ENCODE data around the gene CFDP1. TPM values are rescaled to one million over a fixed set of nuclear protein-coding genes. Genes with fewer than 3 reads are reported as not detected.

The CFDP1 gene
- total and polyA plus RNA-seq, 12 donors: 40.6 to 129 (median 61.4) TPM

DNA sequence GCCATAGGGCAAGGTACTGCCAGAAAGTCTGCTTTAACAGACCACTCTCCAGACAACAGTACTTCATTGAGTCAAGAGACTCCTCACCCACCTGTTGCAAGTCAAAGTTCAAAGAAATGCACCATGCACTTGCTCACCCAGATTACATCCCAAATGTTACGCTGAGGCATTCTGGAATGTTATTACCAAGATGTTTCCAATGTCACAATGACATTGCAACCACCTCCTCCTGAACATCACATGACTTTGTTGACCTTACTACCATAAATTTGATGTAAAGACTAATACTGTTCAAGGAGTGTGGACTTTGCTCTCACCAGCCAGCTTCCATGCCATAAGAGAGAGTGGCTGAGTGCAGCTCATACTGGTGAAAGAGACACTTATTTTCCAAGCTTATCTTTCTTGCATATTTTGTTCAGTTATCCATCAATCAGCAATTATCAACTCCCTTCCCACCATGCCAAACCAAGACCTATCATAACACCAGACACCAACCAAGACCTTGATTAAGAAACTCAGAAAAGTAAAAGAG is 123.3 kb downstream of the CFDP1 start:
- TF ChIP-seq POLR2A (IDR thresholded peaks at IDR 0.05): no peak
- TF ChIP-seq, protein P1, sequence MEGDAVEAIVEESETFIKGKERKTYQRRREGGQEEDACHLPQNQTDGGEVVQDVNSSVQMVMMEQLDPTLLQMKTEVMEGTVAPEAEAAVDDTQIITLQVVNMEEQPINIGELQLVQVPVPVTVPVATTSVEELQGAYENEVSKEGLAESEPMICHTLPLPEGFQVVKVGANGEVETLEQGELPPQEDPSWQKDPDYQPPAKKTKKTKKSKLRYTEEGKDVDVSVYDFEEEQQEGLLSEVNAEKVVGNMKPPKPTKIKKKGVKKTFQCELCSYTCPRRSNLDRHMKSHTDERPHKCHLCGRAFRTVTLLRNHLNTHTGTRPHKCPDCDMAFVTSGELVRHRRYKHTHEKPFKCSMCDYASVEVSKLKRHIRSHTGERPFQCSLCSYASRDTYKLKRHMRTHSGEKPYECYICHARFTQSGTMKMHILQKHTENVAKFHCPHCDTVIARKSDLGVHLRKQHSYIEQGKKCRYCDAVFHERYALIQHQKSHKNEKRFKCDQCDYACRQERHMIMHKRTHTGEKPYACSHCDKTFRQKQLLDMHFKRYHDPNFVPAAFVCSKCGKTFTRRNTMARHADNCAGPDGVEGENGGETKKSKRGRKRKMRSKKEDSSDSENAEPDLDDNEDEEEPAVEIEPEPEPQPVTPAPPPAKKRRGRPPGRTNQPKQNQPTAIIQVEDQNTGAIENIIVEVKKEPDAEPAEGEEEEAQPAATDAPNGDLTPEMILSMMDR (IDR thresholded peaks at IDR 0.05): no peak
- no peak for DNase-seq
- H3K27ac ChIP-seq: no peak overlapping the region
- H3K4me3 ChIP-seq: no peak overlapping the region
- no peaks in the 10 kb centered on the region for H3K9me3 ChIP-seq (replicated peaks in 1 of 3)
- intact Hi-C loops (cut with DNase I): no loop called here
- 88 to 100% (median 89%) methylated on average over 1 of the region's 1 CpG for WGBS, 4 donors
- no peaks in the 10 kb centered on the region for H3K27me3 ChIP-seq
- no peaks in the 10 kb centered on the region for H3K36me3 ChIP-seq (replicated peaks in 1 of 2)
- peaks cover 11 to 18% of the 10 kb centered on the region in 2 donors for H3K4me1 ChIP-seq (replicated peaks in 1 of 2)

DNA sequence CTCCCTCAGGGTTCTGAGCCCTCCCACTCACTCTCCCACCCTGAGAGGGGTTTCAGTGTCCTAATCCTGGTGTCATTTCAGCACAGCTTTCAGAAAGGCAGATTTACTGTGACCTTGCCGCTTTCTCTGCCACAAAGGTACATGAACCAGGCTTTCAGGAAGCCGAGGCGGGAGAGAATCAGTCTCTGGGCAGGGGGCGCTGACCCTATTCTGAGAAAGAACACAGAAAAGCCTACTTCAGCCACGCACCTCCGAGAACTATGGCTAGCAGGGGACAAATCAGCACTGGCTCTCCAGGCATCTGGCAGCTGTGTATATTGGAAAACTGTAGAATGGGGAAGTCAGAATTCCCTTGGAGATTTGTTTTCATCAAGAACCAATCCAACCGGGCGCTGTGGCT is 124.1 kb downstream of the CFDP1 start:
- Histone ChIP-seq H3K4me3 (no peak overlapping the region), H3K4me1 (replicated peaks in 1 of 2) (peaks cover 16 to 27% of the 10 kb centered on the region in 2 donors), H3K27ac (no peak overlapping the region), H3K9me3 (replicated peaks in 1 of 3) (no peaks in the 10 kb centered on the region), H3K36me3 (replicated peaks in 1 of 2) (no peaks in the 10 kb centered on the region), H3K27me3 (no peaks in the 10 kb centered on the region)
- DNase-seq: no peak
- 93 to 100% (median 96%) methylated on average over 8 of the region's 8 CpGs for WGBS, 4 donors
- intact Hi-C loops (cut with DNase I): no loop called here
- TF ChIP-seq, protein P1 (IDR thresholded peaks at IDR 0.05): no peak
- TF ChIP-seq POLR2A (IDR thresholded peaks at IDR 0.05): no peak

DNA sequence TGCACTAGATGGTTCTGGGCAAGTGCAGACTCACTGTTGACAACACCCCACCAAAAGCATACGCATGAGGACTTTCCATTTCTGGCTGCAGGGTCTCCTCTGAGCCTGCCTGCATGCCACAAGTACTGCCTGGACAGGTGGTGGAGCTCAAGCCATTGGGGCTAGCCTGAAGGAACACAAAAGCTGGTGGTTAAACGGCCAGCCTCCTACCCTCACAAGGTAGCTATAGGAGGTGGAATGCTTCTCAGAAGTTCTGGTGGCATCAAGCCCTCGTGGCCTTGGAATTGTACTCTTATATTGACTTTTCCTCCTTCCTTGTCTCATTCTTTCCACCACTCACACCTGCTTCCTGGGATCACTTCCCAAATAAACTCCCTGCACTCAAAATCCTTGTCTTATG is 125.3 kb downstream of the CFDP1 start:
- no peaks in the 10 kb centered on the region for H3K36me3 ChIP-seq (replicated peaks in 1 of 2)
- no peaks in the 10 kb centered on the region for H3K27me3 ChIP-seq
- TF ChIP-seq, protein P1 (IDR thresholded peaks at IDR 0.05): no peak
- no peak for TF ChIP-seq POLR2A (IDR thresholded peaks at IDR 0.05)
- 89 to 96% (median 93%) methylated on average over 3 of the region's 3 CpGs for WGBS, 4 donors
- intact Hi-C loops (cut with DNase I): no loop called here
- no peak overlapping the region for H3K27ac ChIP-seq
- no peak for DNase-seq
- H3K4me1 ChIP-seq (replicated peaks in 1 of 2): peaks cover 19 to 30% of the 10 kb centered on the region in 2 donors
- no peak overlapping the region for H3K4me3 ChIP-seq
- no peaks in the 10 kb centered on the region for H3K9me3 ChIP-seq (replicated peaks in 1 of 3)

DNA sequence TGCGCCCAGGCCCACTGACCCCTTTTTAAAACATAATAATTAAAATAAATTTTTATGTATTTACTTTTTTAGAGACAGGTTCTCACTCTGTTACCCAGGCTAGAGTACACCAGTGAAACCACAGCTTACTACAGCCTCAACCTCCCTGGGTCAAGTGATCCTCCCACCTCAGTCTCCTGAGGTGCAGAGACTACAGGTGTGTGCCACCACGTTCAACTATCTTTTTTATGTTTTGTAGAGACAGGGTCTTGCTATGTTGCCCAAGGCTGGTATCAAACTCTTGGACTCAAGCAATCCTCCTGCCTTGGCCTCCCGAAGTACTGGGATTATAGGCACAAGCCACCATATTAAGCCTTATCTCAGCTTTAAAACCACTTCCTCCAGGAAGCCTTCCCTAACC is 125.8 kb downstream of the CFDP1 start:
- Histone ChIP-seq H3K36me3 (replicated peaks in 1 of 2) (no peaks in the 10 kb centered on the region), H3K9me3 (replicated peaks in 1 of 3) (no peaks in the 10 kb centered on the region), H3K4me3 (no peak overlapping the region), H3K27ac (no peak overlapping the region), H3K27me3 (no peaks in the 10 kb centered on the region), H3K4me1 (replicated peaks in 1 of 2) (peaks cover 19 to 30% of the 10 kb centered on the region in 2 donors)
- 93 to 98% (median 96%) methylated on average over 3 of the region's 3 CpGs for WGBS, 4 donors
- intact Hi-C loops (cut with DNase I): no loop called here
- TF ChIP-seq, protein P1 (IDR thresholded peaks at IDR 0.05): no peak
- TF ChIP-seq POLR2A (IDR thresholded peaks at IDR 0.05): no peak
- no peak for DNase-seq

All from adrenal gland (tissue), 12 donors.